Stimulated activated CD8-positive, alpha-beta memory T cell treated with anti-CD3 and anti-CD28 coated beads, Interleukin-7, amount 100 ng/mL, for 4 hours (primary cell): ENCODE measurements around the gene EPHB2.
A peak's percentile ranks its signal among the peaks of the same experiment; 100 is the strongest.
"Not testable (repeated sequence)": the region's sequence is repeated elsewhere in the genome, so short reads cannot be mapped to it uniquely, and the experiment has no call there.

Experiments
- DNase-seq, 2 donors: peaks; one replicate each; pipeline ENCODE4 v3.0.0-alpha.2; 2020; ENCODE audit warnings: low read depth in 2 of 2

EPHB2 gene

DNA sequence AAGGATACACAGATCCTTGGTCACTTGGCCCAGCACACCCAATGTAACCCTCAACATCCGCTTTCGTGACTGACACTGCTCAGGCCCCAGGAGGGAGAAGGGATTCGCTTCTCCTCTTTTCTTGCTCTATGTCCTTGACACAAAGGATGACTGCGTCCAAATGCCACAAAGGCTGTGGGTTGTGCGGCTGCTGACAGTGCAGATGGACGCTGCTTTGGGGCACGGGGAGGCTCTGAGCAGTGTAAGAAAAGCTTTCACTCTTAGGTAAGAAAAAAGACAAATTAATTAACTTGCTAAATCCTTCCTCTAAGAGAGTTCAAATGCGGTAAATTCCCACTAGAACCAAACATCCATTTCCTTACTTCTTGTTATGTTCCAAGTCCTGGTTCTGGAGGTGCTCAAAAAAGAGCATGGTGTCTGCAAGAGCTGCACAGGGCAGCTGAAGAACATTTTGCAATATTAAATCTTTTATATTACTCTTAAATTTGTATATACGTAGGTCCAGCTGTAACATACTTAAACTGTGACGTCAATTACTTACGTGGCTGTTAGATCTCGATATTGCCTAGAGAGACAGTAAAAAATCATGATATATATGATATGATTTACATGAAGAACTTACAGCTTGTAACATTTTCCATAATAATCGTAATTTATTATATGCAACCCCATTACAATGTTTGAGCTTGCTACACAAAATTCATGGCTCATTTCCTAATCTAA is 19.4 kb upstream of the EPHB2 start:
- no peak for DNase-seq

- no peak for DNase-seq
Measured at GRCh38 chr1:22694172-22694571, 16.5 kb upstream of the EPHB2 start.

DNA sequence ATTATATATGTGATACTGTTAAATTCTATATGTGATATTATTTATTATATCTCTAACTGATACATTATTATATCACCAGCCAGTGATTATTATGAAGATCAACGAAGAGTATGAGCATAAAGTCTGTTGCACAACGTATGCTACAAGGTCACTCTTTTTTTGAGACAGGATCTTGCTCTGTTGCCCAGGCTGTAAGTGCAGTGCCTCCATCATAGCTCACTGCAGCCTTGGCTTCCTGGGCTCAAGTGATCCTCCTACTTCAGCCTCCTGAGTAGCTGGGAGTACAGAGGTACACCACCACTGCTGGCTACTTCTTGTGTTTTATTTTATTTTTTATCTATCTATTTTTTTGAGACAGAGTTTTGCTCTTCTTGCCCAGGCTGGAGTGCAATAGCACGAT is 14.0 kb upstream of the EPHB2 start:
- DNase-seq: no peak

- no peak for DNase-seq
Measured at GRCh38 chr1:22697980-22698379, 12.7 kb upstream of the EPHB2 start.

DNA sequence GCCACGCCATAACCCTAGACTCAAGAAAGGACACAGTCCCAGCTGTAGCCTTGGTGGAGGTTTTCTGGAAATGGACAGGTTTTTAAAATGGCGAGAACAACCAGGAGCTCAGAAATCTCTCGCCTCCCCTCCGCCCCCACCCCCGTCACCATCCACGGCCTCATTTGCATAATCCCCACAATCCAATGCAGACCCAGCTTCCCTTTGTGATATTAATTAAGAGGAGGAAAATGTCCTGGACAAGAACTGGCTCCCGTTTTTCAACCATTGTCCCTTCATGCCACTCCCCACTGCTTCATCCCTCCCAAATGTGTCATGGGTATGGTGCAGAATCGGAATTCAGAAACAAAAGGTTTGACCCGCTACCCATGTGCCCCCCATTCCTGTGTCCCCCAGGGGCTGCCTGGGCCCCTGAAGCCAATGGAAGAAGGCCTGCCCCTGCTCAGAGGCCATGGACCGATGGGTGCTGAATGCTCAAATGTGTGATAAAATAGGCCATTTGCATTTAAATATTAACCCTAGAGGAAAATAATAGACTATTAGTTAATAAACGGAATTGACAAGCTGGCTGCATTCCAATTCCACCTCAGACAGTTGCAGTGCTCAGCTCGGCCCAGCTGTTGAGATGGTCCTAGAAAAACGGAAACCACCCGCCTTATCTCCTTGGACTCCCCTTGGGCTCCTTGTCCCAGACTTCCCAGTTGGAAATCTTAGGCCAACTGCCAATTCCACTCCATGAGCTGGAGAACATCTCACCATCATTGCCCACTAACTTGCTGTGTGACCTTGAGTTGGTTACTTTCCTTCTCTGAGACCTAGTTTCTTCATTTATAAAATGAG is 10.7 kb upstream of the EPHB2 start:
- DNase-seq: no peak

DNA sequence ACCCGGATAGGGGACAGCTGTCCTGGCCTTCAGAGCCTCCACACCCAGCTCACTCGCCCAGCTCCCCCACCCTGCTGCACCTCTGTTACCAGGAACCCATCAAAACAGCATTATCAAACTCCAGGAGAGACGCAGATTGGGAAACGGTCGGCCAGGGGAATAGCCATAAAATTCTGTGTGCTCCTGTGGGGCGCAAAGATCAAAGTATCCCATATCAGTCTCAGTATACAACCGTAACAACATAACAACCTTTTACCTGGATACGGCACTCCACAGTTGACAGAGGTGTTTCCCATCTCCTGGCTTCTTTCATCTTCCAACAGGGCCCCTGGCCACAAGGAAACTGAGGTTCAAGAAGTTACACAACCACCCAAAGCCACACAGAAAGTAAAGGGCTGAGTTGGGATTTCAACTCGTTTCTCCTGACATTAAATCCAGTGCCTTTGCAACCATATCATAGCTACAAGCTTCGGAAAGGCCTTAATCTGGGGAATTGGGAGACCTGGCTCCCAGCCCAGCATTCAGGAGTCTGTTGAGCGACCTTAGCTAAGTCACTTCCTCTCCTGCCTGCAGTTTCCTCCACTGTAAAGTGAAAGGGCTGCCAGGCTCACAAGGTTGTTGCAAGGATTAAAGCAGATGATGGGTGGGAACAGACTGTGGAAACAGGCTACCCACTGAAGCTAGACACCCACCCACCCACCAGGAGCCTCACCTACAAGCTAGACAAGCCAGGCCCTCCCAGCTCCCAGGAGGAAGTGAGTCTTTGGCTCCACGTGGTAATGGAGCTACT is 8.1 kb upstream of the EPHB2 start:
- no peak for DNase-seq

DNA sequence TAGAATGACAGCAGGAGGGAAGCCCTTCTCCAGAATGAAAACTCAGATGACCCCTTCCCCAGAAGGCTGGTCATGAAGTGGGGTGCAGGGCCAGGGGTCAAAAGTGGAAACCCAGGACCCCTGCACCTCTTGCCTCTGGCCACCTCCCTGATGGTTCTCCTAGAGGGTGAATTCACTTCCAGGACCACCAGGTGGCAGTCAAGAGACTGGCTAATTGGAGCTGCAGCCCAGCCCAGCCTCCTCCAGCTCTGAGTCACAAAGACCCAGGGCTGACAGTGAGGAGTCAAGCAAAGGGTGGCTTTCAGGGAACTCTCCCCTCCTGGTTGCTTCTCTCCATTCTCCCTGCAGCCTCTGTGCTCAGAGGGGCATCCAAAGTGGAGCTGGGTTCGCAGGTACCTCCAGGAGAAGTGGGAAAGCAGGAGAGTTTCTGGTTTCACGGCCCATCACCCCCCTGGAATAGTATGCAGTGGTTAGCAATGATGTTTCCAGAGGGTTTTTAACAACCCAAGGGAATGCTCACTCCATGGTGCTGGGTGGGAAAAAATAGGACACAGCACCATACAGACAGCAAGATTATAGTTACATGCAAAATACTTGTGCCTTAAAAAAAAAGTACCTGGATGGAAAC is 6.1 kb upstream of the EPHB2 start:
- peak; percentile 55 to 67 for DNase-seq

DNA sequence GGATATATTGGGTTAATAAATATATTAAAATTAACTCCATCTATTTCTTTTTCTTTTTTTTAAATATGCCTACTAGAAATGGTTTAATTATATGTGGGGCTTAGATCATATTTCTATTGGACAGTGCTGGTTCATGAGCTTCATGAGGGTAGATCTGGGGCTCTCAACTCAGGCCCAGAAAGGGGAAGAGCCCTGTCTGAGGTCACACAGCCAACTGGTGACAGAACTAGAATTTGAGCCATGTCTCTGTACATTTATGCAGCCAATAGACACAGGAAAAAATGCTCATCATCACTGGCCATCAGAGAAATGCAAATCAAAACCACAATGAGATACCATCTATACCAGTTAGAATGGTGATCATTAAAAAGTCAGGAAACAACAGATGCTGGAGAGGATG is 5.1 kb upstream of the EPHB2 start:
- DNase-seq: no peak

GRCh38 chr1:22706100-22706499 is 4.5 kb upstream of the EPHB2 start:
- not testable (repeated sequence) for DNase-seq

- no peak for DNase-seq
Measured at GRCh38 chr1:22708777-22709176, 1.9 kb upstream of the EPHB2 start.

DNA sequence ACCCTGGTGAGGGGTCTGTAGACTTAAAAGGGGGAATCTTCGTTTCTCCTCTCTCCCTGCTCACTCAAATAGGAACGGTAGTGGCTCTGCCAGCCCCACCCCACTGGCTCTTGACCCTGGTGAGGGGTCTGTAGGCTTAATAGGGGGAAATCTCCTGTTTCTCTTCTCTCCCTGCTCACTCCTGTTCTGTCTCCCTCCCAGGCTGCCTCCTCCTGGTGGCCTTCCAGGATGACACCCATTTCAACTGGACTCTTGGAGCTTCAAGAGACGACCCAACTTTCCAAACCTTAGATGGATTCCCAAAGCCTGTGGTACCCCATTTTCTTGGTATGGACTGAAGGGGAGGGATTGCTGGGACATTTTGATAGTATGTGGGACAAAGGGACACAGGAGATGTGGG is 1.4 kb upstream of the EPHB2 start:
- DNase-seq: no peak

GRCh38 chr1:22709891-22710700 is 543 bp upstream of the EPHB2 start:
- DNase-seq: no peak

DNA sequence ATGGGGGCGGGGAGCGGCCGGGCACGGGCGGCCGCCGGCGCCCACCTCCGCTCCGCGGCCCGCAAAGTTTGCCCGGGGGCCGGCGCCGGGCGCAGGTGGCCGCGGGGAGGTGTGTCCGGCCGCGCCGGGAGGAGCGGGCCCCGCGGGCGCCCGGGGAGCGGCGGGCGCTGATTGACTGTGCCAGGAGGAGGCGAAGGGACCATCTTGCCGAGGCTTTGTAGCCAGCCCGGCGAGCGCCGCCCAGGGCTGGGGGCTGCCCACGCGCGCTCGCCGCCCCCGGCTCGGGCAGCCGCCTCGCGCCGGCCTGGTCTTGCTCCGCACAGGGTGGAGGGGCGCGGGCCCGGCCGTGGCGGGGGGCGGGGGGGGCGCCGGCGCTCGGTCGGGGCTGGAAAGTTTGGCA is 432 bp downstream of the EPHB2 start:
- DNase-seq: no peak

- peak in 1 of 2 donors; percentile 6 for DNase-seq
Measured at GRCh38 chr1:22711591-22712501, 1.2 kb downstream of the EPHB2 start.

DNA sequence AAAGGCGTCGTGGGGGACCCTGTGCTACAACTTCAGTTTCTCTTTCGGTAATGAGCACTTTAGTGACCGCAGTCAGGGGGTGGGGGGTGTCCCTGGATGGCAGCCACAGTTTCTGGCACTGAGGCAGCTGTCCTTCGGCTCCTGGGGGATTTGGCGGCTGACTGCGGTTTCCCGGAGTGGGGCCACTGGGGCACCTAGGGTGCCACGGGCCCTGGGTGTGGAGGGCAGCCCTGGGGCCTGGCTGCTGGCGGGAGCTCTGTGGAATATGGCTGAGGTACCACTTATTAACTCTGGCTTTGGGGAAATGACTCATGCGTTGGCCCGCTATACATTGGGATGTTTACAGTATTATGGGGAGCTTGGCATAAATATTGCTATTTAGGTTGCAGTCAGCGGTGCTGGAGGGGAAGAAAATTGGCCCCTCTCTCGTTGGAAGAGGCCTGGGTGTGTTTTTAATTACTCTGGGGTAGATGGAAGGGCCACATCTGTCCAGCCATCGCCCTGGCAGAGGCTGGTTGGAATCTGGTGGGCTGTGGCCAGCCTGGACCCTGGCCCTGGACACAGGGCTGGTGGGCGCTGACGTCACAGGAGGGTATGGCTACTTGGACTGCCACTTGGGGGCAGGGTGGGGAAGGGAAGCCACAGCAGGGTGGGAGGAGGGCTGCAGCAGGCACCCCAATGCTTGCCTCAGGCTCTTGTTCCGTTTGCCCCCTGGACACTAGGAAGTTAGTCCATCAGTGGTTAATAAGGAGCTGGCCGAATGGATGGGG is 2.0 kb downstream of the EPHB2 start:
- DNase-seq: no peak

DNA sequence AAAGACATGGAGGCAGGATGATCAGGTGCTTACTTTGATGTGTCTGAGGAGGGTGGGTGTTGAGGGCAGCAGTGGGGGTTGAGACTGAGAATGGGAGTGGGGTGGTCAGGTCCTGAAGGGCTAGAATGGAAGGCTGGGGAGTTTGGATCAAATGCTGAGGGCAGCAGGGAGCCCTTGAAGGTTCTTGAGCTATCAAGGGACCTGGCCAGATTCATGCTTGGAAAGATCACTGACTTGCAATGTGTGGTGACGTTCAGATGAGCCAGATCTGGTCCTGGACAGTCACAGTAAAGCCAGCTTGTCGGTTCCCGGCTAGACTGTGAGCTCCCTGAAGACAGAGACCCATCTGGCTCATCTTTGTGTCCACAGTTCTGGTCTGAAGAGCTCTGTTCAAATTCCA is 3.8 kb downstream of the EPHB2 start:
- no peak for DNase-seq

DNA sequence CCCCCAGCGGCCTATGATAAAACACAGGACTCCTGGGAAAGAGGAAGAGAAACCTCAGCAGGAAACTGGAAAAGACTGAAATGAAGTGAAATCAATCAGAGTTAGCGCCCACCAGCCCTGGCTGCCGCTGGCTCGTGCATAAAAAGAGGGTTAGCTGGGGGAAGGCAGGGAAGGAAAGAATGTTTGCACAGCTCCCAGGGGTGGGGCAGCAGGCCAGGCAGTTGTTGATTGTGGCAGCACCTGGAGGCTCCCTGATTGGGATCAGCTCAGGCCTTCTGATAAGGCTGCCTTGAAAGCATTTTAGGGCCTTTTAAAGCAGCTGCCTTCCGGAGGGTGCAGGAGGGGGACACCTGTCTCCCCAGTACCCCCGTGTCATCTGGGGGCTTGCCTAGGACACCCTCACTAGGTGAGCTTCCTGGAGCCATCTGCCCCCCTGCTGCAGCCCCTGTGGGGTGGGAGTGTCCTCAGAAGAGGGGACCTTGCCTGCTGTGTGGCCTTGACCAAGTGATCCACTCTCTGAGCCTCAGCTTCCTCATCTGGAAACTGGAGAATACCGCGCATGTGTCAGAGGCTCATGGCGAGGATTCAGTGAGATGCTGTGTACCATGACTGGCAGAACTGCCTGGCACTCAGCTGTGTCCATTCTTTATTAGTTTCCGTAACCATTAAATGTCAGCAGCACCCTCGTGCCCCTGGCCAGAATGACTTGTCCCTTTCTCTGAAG is 6.6 kb downstream of the EPHB2 start:
- DNase-seq: no peak

DNA sequence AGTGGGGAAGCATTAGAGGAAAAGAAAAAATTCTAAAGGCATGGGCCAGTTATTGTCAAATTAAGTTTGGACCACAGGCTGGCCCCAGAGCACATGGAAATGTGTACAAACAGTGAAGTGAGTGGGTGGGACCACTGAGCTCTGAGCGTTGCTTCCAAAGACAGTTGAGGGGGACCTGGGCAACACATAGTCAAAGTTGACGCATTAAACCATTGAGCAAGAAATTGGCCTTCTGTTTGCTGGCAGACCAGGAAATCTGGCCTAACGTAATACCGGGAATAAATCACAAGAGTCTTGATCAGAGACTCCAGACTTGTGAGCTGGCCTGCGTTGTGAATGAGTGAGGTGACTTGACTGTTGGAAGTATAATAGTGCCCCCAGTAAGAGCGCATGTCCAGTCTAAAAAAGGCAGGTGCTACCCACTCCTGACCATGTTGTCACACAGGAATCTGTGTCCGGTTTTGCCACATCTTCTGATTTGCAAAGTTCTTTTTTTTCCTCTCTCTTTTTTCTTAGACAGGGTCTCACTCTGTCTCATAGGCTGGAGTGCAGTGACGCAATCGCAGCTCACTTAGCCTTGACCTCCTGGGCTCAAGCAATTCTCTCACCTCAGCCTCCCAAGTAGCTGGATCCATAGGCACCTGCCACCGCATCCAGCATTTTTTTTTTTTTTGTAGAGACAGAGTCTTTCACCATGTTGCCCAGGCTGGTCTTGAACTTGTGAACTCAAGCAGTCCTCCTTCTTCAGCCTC is 10.7 kb downstream of the EPHB2 start:
- no peak for DNase-seq
